ENCODE measurements around the gene BCAS1.

BCAS1 gene

DNA sequence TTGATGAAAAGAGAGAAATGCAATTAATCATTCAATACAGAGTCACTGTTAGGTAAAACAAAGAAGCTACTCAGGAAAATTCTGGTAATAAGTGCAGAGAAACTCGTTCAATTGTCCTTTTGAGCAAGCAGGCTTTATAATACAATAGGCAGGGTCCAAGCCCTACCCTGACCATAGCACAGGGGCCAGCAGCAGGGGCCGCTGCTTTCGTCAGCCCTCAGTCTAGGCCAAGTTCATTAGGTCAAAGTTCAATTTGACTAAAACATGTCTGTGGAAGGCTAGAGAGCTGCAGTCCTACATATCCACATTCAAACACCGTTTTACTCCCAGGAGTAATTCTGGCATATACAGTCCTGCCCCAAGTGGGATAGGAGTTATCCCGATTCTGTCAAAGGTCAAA, 94.6 kb downstream of the BCAS1 start:
- TF ChIP-seq TCF12 (IDR thresholded peaks at IDR 0.05; ENCODE audit: low read depth) (no peak), CEBPB (IDR thresholded peaks at IDR 0.05) (no peak)

DNA sequence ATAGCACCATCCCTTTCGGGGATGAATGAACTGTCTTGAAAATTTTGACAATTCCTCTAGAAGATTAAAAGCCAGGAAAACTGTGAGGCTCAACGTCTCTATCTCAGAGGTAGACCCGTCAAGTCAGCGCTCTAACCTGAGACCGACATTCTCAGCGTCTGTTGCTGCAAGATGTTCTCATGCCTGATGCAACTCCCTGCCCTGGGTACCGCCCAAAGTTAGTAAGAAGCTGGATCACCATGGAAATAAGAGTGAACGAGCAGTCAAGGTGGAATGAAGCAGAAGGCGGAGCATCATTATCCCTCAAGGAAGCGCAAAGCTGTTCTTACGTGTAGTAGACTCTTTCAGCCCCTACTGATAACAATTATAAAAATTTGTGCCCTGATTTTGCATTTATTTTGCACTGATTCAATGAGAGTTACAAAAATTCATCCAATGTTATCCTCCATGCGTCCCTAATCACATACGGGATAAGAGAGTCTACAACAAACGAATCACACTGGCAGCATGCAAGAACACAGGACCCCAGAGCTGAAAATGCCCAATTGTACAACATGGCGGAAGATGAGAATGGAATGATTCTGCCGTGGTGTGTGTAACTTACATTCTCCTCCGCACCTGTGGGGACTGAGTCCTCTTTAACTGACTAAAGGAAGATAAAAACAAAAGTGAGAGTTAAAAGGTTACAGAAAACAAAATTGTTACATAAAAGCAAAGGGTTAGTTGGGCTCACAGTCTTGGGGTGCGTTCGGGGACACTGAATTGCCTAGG, 95.4 kb downstream of the BCAS1 start:
- TF ChIP-seq ZBTB7A (IDR thresholded peaks at IDR 0.05; ENCODE audit: low read depth) (no peak), TEAD4 (IDR thresholded peaks at IDR 0.05) (no peak), RAD21 (IDR thresholded peaks at IDR 0.05; ENCODE audit: low read depth) (no peak), EP300 (IDR thresholded peaks at IDR 0.05; ENCODE audit: borderline replicate concordance) (no peak), CREB1 (IDR thresholded peaks at IDR 0.05; ENCODE audit: low read depth) (no peak), CEBPB (IDR thresholded peaks at IDR 0.05) (no peak), FOXM1 (IDR thresholded peaks at IDR 0.05; ENCODE audit: borderline replicate concordance, low read depth) (no peak), NFIC (IDR thresholded peaks at IDR 0.05) (no peak)

DNA sequence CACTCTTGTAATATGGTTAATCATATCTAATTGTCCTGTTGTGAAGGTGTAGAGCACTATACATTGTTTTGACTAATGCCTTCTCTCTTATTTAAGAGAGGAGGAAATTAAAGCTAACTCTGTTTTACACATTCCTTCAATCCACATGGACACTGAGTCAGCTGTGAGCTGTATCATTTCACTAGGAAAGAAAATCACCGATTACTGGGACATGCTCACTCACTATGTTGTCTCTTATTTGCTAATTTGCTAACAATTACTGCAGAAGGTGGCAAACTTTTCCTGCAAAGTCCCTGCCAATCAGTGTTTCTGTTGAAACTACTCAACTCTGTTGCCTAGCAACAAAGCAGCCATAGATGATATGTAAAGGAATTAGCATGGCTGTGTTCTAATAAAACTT, 98.2 kb downstream of the BCAS1 start:
- no peak for TF ChIP-seq EP300 (IDR thresholded peaks at IDR 0.05; ENCODE audit: borderline replicate concordance)
- no peak for TF ChIP-seq TAF1 (IDR thresholded peaks at IDR 0.05; ENCODE audit: low read depth)
- TF ChIP-seq ZBTB7A (IDR thresholded peaks at IDR 0.05; ENCODE audit: low read depth): no peak
- no peak for TF ChIP-seq CEBPB (IDR thresholded peaks at IDR 0.05)
- no peak for TF ChIP-seq FOXM1 (IDR thresholded peaks at IDR 0.05; ENCODE audit: borderline replicate concordance, low read depth)
- TF ChIP-seq, protein P1, sequence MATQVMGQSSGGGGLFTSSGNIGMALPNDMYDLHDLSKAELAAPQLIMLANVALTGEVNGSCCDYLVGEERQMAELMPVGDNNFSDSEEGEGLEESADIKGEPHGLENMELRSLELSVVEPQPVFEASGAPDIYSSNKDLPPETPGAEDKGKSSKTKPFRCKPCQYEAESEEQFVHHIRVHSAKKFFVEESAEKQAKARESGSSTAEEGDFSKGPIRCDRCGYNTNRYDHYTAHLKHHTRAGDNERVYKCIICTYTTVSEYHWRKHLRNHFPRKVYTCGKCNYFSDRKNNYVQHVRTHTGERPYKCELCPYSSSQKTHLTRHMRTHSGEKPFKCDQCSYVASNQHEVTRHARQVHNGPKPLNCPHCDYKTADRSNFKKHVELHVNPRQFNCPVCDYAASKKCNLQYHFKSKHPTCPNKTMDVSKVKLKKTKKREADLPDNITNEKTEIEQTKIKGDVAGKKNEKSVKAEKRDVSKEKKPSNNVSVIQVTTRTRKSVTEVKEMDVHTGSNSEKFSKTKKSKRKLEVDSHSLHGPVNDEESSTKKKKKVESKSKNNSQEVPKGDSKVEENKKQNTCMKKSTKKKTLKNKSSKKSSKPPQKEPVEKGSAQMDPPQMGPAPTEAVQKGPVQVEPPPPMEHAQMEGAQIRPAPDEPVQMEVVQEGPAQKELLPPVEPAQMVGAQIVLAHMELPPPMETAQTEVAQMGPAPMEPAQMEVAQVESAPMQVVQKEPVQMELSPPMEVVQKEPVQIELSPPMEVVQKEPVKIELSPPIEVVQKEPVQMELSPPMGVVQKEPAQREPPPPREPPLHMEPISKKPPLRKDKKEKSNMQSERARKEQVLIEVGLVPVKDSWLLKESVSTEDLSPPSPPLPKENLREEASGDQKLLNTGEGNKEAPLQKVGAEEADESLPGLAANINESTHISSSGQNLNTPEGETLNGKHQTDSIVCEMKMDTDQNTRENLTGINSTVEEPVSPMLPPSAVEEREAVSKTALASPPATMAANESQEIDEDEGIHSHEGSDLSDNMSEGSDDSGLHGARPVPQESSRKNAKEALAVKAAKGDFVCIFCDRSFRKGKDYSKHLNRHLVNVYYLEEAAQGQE (IDR thresholded peaks at IDR 0.05; ENCODE audit: low read depth): no peak
- no peak for TF ChIP-seq TCF12 (IDR thresholded peaks at IDR 0.05; ENCODE audit: low read depth)
- TF ChIP-seq, protein P2, sequence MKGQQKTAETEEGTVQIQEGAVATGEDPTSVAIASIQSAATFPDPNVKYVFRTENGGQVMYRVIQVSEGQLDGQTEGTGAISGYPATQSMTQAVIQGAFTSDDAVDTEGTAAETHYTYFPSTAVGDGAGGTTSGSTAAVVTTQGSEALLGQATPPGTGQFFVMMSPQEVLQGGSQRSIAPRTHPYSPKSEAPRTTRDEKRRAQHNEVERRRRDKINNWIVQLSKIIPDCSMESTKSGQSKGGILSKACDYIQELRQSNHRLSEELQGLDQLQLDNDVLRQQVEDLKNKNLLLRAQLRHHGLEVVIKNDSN (IDR thresholded peaks at IDR 0.05): no peak
- TF ChIP-seq YY1 (IDR thresholded peaks at IDR 0.05; ENCODE audit: low read depth): no peak
- TF ChIP-seq NFIC (IDR thresholded peaks at IDR 0.05): no peak
- TF ChIP-seq TEAD4 (IDR thresholded peaks at IDR 0.05): no peak
- no peak for TF ChIP-seq CREB1 (IDR thresholded peaks at IDR 0.05; ENCODE audit: low read depth)
- TF ChIP-seq, protein P3, sequence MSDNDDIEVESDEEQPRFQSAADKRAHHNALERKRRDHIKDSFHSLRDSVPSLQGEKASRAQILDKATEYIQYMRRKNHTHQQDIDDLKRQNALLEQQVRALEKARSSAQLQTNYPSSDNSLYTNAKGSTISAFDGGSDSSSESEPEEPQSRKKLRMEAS (IDR thresholded peaks at IDR 0.05): no peak
- no peak for TF ChIP-seq RAD21 (IDR thresholded peaks at IDR 0.05; ENCODE audit: low read depth)
- TF ChIP-seq EGR1 (IDR thresholded peaks at IDR 0.05): no peak

DNA sequence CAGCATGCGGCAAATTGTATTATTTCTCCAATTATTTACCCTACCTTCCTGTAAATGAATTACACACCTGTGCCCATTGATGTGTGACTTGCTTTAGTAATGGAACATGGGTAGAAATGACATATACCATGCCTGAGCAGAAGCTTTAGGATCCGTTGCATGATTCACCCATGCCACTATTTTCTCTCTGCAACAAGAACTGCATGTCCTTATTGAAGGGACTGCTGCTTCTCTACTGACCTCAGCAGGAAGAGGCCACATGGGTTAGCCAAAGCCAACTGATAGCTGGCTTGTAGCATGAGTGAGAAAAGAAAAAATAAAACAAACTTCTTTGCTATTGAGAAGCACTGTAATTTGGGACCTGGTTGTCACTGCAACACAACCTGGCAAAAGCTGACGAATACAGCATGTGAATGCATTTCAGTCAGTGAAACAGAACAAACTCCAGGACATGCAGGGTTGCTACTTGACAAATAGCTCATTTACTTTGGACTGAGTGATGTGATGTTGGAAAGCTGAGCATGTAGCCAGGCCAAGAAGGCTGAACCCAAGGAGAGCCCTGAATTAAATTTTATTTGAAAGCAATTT, 99.2 kb downstream of the BCAS1 start:
- TF ChIP-seq NFIC (IDR thresholded peaks at IDR 0.05) (no peak), TCF12 (IDR thresholded peaks at IDR 0.05; ENCODE audit: low read depth) (no peak), EGR1 (IDR thresholded peaks at IDR 0.05) (no peak)

DNA sequence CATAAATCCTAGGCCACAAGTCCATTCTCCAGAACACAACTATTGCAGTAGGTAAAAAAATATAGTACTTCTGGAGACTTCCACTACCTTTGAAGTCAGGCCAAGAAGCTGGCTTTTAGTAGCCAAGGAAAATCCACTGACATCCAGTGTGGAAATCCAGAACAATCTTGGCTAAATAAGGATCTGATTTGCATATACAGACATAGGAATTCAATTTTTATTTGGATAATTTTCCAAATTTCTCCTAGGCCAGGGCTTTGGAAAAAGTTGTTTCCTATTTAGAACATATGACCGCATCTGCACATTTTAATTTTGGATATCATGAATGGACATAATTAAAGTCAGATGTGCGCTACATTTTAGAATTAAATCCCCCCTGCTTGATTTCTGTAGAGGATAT, 100.2 kb downstream of the BCAS1 start:
- no peak for TF ChIP-seq YY1 (IDR thresholded peaks at IDR 0.05; ENCODE audit: low read depth)
- TF ChIP-seq, protein P2 (IDR thresholded peaks at IDR 0.05): no peak
- TF ChIP-seq ZBTB7A (IDR thresholded peaks at IDR 0.05; ENCODE audit: low read depth): no peak
- no peak for TF ChIP-seq RAD21 (IDR thresholded peaks at IDR 0.05; ENCODE audit: low read depth)
- no peak for TF ChIP-seq NFIC (IDR thresholded peaks at IDR 0.05)
- TF ChIP-seq TAF1 (IDR thresholded peaks at IDR 0.05; ENCODE audit: low read depth): no peak
- no peak for TF ChIP-seq FOXM1 (IDR thresholded peaks at IDR 0.05; ENCODE audit: borderline replicate concordance, low read depth)
- TF ChIP-seq, protein P1 (IDR thresholded peaks at IDR 0.05; ENCODE audit: low read depth): no peak
- no peak for TF ChIP-seq CEBPB (IDR thresholded peaks at IDR 0.05)
- no peak for TF ChIP-seq TCF12 (IDR thresholded peaks at IDR 0.05; ENCODE audit: low read depth)
- TF ChIP-seq EP300 (IDR thresholded peaks at IDR 0.05; ENCODE audit: borderline replicate concordance): no peak
- TF ChIP-seq, protein P3 (IDR thresholded peaks at IDR 0.05): no peak
- TF ChIP-seq CREB1 (IDR thresholded peaks at IDR 0.05; ENCODE audit: low read depth): no peak
- no peak for TF ChIP-seq EGR1 (IDR thresholded peaks at IDR 0.05)
- no peak for TF ChIP-seq TEAD4 (IDR thresholded peaks at IDR 0.05)

DNA sequence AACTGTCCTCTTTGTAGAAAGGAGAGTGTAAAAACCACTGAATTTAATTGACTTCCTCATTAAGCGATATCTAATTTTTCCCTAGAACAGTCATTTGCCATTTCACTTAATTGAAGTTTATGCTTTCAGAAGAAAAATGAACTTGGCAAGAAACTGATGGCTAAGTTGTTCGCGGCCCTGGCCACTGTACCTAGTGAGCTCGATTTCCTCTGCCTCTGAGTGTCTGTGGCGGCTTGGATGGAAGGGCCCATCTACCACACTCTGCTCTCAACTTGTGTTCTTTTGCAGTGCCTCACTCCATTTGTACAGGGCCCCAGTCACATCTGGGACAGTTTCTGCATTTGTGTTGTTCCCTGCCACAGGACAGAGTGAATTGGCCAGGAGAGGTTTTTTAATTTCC, 102.9 kb downstream of the BCAS1 start:
- TF ChIP-seq, protein P2 (IDR thresholded peaks at IDR 0.05): no peak
- no peak for TF ChIP-seq EGR1 (IDR thresholded peaks at IDR 0.05)
- TF ChIP-seq, protein P3 (IDR thresholded peaks at IDR 0.05): no peak
